Endometrial microvascular endothelial cells (primary cell): ENCODE data around the gene HUWE1. TPM values are rescaled to one million over a fixed set of nuclear protein-coding genes. Genes with fewer than 3 reads are reported as not detected.
"Not testable (repeated sequence)": the region's sequence is repeated elsewhere in the genome, so short reads cannot be mapped to it uniquely, and the experiment has no call there.

ENCODE experiments used
- in situ Hi-C: cut with HindIII; loops from 2 replicates; pipeline ENCODE4 v1.10.0; 2017; ENCODE audit warnings: low sequenced_read_pairs, low pct_unique_long_range_greater_than_20kb; ENCODE audit errors: inconsistent ontology term
- total RNA-seq: library from RNA; depleted of rRNA; stranded (reverse); fragments of >200 nt; gene quantifications from one replicate; pipeline ENCODE4 v1.2.3, GENCODE V29; 2015; ENCODE audit errors: inconsistent ontology term

Gene HUWE1
- total RNA-seq, 1 donor from 2014 or later, result 97.4 TPM

DNA sequence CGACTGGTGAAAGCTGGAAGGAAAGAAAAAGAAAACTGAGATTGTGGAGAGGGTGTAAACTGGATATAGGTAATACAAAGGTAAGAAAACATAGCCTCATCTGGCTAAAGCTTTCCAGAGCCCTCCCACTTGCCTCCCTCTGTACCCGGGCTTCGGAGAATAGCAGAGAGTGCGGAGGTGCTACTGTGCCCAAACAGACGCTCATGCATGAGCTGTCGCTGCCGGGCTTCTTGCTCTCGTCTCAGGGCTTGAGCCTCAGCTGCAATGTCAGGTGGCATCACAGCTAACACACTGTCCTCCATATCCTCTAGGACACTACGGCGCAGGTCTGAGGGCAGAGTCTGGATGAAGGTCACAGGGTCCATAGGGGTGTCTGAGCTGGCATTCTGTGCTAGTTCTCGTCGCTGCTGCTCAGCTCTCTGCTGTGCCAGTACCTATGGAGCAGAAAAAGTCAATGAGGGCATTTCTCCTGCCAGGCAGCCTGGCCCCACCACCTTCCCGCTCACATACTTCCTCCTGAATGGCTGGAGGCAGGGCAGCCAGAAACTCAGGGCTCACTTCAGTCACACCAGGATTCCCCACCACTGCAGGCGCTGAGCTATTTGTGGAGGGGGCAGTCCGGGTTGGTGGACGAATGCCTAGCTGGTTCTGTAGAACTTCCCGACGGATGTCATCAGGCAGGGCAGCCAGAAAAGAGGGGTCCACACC is 135.6 kb downstream of the HUWE1 start:
- in situ Hi-C loops, result no loop called here

GRCh38 chrX:53547668-53548067 is 138.9 kb downstream of the HUWE1 start:
- in situ Hi-C loops, result no loop called here

- in situ Hi-C loops, result no loop called here
These were observed 141.6 kb downstream of the HUWE1 start for GRCh38 chrX:53544936-53545335.

DNA sequence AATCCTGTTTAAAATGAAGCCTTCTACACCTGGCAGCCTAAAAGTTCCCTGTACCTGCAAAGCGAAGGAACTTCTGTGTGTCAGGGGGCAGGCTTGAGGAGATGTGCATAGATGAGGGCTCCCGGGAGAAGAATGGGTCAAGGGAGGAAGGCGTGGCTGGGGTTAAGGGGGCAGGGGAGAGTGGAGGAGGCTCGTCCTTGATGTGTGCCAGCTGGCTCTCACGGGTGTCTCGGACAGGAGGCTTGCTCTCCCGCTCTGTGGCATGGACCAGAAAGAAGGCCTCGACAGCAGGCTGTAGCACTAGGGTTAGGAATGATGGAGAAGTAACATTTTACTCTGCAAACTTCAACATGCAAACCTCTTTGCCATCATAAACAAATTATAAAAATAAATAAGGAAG is 147.7 kb downstream of the HUWE1 start:
- in situ Hi-C loops, result no loop called here

DNA sequence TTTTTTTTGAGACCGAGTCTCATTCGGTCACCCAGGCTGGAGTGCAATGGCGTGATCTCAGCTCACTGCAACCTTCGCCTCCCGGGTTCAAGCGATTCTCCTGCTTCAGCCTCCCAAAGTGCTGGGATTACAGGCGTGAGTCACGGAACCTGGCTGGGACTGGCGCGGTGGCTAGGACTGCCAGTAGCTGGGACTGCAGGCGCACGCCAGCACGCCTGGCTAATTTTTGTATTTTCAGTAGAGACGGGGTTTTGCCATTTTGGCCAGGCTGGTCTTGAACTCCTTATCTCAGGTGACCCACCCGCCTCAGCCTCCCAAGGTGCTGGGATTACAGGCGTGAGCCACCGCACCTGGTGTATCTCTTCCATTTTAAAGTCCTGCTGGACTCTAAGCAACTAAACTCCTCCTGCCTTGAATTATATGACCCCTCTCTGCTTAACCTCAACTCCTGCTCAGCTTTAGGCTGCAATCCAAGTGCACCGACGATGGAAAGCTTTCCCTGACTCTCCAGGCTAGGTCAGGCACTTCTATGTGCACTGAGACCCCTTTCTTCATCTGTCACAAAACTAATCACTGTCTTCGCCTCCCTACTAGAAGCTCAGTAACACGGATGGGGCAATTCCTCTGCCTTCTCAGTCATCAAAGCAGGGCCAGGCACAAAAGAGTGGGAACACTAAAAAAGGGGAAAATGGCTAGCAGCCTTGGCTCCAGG is 155.1 kb downstream of the HUWE1 start:
- in situ Hi-C loops, result not testable (repeated sequence)

DNA sequence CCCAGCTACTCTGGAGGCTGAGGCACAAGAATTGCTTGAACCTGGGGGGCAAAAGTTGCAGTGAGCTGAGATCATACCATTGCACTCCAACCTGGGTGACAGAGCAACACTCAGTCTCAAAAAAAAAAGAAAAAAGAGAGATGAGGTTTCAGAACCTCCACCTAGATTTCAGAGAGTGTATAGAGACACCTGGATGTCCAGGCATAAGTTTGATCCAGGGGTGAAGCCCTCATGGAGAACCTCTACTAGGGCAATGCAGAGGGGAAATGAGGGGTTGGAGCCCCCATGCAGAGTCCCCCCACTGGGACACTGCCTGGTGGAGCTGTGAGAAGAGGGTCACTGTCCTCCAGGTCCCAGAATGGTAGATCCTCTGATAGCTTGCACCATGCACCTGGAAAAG is 159.5 kb downstream of the HUWE1 start:
- in situ Hi-C loops, result no loop called here

DNA sequence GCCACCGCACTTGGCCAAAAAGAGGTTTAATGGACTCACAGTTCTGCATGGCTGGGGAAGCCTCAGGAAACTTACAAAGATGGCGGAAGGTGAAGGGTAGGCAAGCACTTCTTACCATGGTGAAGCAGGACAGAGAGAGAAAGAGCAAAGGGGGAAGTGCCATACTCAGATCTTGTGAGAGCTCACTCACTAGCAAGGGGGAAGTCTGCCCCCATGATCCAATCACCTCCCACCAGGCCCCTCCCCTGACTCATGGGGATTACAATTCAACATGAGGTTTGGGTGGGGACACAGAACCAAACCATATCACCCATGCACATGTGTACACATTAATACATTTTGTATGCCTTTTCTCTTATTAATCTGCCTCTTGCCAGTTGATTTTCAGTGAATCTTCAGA is 175.2 kb downstream of the HUWE1 start:
- in situ Hi-C loops, result no loop called here

- in situ Hi-C loops, result not testable (repeated sequence)
These were observed 182.5 kb downstream of the HUWE1 start for GRCh38 chrX:53504035-53504434.

DNA sequence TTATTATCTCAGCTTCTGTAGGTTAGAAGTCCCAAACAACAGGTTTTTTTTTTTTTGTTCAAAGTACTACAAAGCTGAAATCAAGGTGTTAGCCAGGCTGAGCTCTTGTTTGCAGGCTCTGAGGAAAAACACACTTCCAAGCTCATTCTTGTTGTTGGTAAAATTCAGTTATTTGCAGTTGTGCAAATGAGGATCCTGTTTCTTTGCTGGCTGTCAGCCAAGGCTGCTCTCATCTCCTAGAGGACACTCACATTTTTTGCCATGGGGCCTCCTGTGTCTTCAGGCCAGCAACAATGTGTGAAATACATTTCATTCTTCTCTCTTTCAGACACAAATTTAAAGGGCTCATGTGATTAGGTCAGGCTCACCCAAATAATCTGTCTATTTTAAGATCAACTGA is 192.1 kb downstream of the HUWE1 start:
- in situ Hi-C loops, result no loop called here

GRCh38 chrX:53486285-53486684 is 200.2 kb downstream of the HUWE1 start:
- in situ Hi-C loops, result no loop called here

DNA sequence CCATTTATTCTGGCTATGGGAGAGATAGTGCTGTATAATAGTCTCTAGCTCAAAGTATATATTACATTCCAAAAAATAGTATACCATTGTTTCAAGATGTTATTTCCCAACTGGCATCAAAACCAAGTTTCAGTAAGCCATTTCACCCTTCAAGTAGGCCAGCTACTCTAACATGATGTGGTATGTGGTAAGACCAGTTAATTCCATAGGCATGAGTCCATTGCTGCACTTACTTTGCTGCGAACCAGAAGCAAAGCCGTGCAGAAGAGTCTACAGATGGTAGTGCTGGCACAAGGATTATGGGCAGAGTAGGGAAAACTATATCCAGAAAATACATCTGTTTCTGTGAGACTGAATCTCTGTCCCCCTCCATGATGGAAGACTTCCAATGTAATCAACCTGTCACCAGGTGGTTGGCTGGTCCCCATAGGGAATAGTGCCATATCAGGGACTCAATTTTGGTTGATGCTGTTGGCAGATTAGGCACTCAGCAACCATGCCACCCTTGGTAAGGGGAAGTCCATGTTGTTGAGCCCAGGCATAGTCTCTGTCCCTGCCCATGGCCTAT is 202.6 kb downstream of the HUWE1 start:
- in situ Hi-C loops, result no loop called here

- in situ Hi-C loops, result no loop called here
These were observed 203.1 kb downstream of the HUWE1 start for GRCh38 chrX:53483416-53483815.
